Stimulated activated CD4-positive, alpha-beta T cell treated with anti-CD3 and anti-CD28 coated beads, TNF-alpha, amount 100 ng/mL, for 1 hour (primary cell): ENCODE results near the gene GIPR.
"Not testable (repeated sequence)": the region's sequence is repeated elsewhere in the genome, so short reads cannot be mapped to it uniquely, and the experiment has no call there.

ENCODE experiments used
- DNase-seq, 3 donors: peaks; one replicate each; pipeline ENCODE4 v3.0.0-alpha.2; 2020; ENCODE audit warnings: low read depth in 3 of 3, low spot score in 1 of 3

The GIPR gene

DNA sequence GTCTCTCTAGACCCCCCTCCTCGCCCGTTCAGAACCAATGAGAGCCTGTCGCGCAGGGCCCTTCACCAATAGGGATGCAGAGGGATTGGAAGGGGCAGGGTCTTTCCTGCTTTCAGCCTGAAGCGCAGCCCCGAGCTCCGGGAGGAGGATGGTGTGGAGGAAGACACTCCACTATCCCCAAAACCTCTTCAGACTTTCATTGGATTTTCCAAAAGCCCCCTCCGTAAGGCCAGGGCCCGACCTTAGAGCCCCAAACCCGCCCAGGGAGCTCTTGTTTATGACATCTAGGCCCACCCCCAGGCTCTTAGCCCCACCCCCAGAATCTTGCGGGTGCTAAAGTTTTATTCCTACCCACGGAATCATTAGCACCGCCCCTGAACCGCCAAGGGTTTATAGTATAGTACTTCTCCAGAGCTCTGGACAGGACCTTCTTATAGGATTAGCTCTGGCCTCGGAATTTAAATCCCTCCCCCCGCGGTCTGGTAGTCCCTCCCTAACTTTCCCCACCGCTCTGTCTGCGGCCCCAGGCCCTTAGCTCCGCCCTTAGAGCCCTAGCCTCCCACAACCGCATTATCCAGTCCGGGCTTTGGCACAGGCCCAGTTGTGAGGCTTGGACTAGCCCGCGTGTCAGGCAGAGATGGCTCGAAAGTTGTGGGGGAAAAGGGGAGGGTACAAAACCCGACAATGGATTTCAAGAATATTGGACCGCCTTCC lies 22.2 kb upstream of the GIPR start:
- peak in 1 of 3 donors; percentile 58 for DNase-seq

DNA sequence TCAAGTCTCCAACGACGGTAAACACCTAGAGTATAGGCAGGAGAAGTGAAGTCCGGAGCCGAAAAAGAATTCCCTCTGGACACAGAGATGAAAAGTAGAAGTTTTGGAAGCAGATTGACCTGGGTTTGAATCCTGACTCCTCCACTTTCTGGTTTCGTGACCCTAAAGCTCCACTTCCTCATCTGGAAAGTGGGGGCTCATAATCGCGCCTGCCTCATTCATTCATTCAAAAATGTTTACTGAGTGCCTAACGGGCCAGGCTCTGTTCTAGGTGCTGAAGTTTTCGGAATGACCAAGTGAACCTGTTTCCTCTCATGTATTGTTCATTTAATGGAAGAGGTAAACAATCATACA lies 21.7 kb upstream of the GIPR start:
- no peak for DNase-seq

DNA sequence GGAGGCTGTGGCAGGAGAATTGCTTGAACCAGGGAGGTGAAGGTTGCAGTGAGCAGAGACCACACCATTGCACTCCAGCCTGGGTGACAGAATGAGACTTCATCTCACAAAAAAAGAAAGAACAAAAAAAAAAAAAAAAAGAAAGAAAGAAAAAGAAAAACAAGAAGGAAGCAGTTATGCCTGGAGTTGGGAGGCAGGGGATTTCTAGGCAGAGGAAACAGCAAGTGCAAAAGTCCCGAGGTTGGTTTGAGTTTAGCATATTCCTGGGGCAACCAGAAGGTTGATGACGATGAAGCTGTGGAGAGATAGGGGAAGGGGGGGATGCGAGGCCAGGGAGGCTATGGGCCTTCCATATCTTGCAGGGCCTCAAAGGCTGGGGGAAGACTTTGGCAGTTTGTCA lies 17.3 kb upstream of the GIPR start:
- no peak for DNase-seq

DNA sequence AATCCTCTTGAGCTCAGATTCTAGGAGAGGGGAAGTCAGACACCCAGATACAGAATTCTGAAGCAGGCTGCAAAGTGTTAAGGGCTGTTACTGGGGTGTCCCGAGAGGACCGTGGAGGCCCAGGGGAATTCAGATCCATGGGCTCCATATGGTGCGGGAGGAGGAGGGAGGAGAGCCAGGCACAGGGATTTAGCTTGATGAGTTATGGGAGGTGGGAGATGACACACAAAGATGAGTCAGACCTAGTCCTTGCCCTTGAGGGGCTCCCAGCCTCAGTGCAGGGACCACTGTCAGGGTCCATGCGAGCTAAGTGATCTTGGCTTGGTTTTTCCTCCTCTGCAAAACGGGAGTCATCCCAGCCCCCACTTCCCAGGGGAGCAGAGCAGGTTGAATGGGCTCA lies 14.4 kb upstream of the GIPR start:
- no peak for DNase-seq

DNA sequence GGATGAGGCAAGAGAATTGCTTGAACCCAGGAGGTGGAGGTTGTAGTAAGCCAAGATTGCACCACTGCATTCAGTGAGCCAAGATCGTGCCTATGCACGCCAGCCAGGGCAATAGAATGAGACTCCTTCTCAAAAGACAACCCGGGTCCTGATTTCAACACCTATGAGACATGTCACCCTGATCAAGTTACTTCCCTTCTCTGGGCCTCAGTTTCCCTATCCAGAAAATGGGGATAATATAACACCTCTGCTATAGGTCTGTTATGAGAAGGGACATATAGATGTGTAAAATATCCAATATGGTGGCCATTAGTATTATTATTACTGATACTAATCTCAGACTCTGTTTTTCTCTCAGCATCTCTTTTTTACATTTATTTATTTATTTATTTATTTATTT lies 12.9 kb upstream of the GIPR start:
- DNase-seq = no peak

DNA sequence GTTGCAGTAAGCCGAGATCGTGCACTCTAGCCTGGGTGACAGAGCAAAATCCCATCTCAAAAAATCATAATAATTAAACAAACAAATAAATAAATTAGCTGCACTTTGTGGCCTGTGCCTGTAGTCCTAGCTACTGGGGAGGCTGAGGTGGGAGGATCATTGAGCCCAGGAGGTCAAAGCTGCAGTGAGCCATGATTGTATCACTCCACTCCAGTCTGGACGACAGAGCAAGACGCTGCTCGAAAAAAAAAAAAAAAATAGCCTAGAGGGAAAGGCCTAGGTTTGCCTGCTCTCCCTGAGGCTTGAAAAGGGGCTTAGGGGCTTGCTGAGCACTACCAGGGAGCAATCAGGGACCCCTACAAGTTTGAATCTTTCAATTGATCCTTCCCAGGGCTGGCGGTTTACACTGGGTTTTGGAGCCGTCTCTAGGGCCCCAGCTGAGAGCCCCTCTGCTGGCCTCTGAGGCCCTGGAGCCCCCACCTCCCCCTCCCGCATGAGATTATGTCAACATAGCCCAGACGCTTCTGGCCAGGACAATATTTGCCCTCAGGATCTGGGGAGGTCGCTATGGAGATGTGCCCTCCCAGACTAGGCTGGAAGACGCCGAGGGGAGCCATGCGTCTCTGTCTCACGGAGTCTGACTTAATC lies 10.4 kb upstream of the GIPR start:
- no peak for DNase-seq

DNA sequence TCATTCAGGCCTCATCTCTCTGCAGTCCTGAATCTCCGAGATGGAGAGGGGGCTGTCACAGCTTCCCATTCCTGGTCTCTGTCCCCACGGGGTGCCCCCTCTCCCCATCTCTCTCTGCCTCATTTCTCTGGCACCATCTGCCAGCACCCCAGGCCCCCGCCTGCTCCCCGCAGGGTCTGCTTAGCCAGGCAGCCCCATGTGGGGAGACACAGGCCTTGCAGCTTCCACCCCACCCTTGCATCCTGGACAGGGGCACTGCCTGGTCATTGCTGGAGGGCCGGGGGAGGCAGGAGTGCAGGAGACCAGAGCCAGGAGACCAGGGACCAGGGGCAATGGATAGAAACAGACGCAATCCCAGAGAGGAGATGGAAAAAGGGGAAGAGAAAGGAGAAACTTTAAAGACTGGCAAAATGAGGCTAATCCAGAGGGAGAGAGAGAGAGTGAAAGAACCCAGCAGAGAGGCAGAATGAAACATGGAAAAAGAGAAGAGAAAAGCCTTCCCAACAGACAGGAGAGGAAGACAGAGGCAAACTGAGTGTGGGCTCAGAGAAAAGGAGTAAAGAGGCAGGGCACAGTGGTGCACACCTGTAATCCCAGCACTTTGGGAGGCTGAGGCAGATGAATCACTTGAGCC lies 8.8 kb upstream of the GIPR start:
- no peak for DNase-seq

DNA sequence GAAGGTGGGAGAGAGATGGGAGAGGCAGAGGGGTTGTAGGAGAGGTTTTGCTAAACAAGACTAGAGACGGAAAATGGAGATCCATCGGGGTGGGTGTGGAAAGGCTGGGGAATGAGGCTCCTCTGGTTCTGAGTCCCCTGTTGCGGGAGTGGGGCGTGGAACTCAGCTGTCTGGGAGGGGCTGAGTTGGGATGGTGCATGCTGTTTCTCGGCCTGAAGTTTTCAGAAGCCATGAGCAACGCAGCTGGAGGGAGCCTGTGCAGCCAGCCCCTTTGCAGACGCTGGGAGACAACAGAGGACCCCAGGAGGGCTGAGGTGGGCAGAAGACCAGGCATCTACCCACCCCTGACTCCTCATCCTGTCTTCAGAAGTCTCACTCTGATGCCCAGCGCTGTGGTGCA lies 7.4 kb upstream of the GIPR start:
- no peak for DNase-seq

DNA sequence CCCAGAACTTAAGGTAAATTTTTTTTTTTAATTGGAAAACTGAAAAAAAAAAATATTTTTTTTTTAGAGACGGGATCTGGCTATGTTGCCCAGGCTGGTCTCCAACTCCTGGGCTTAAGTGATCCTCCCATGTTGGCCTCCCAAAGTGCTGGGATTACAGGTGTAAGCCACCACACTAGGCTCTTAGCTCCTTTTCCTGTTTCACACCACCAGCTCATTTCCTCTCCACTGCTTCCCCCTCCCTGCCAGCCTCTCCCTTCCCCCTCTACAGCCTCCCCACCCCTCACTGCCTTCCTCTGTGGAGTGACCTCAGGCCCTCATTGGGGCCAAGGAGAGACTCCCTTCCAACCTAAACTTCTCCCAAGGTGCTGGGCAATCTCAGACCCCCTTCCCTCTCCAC lies 4.2 kb upstream of the GIPR start:
- no peak for DNase-seq

DNA sequence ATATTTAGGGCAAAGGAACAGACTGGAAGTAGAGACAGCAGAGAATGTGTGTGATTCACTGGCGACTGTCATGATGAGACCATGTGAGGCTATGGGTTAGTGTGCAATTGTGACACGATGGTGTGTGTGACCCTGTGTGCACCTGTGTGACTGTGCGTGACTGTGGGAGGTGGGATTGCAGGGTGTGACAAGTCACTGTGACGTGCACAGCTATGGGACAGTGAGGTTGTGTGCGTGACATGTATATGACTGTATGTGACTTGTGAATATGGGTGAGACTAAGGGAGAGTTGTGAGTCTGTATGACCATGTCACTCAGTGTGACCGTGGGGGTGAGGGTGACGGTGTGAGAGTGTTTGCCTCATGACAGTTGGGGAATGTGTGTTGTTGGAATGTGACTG lies 3.4 kb upstream of the GIPR start:
- no peak for DNase-seq

DNA sequence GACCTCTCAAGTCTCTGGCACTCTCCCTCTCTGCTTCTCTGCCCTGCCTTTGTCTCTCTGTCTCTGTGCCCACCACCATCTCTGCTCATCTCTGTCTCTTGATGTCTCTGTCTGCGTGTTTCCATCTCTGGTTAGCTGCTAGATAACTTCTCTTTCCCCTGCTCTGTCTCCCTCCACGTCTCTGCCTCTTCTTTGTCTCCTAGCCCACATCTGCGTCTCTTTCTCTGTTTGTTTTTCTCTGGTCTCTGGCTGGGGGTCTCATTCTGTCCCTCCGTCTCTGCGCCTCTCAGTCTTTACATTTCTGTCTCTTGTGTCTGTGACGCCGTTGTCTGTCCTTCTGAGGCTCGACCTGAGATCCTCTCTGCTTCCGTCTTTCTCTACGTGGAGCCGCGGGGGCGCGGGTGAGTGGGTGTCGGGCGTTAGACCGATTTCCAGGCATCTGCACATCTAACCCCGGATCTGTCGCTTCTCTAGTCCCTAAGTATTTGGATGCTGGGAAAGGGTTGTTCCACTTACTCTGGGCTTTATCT lies 386 bp downstream of the GIPR start:
- no peak for DNase-seq

DNA sequence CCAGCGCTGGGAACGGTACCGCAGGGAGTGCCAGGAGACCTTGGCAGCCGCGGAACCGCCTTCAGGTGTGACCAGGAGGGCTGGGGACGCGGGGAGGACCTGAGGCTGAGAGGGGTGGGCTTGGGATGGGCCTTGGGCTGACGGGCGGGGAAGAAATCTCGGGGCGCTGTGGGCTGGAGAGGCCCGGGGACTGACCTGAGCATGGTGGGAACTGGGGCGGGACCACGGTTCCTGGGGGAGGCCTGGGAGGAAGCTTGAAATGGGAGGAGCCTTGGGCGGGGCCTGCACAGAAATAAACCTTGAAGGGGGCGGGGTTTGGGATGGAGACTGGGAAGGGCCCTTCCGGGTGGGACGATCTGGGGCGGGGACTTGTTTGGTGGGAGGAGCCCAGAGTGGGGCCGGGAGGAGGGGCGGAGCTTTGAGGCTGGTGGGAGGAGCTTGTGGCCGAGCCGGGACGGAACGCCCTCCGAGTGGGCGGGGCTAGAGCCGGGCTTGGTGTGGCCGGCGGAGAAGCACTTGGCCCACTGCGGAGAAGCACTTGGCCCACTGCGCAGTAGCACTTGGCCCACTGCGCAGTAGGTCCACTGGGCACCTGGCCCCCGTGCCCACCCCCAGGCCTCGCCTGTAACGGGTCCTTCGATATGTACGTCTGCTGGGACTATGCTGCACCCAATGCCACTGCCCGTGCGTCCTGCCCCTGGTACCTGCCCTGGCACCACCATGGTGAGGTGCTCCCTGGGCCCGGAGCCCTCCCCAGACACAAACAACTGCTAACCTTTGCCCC lies 2.8 kb downstream of the GIPR start:
- no peak for DNase-seq

DNA sequence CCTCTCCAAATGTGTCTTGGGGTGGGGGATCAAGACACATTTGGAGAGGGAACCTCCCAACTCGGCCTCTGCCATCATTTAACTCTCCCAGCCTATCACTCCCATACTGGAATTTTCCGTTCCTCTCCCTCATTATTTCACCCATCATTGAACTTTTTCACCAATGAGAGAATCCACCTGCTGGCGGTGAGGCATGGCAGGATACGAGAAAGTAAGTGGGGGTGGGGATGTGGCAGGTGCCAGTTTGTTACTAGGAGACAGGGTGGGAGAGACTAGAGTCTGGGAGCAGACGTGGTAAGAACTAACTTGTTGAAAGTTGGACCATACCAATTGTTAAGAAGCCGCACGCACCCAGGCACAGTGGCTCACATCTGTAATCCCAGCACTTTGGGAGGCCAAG lies 6.9 kb downstream of the GIPR start:
- no peak for DNase-seq

DNA sequence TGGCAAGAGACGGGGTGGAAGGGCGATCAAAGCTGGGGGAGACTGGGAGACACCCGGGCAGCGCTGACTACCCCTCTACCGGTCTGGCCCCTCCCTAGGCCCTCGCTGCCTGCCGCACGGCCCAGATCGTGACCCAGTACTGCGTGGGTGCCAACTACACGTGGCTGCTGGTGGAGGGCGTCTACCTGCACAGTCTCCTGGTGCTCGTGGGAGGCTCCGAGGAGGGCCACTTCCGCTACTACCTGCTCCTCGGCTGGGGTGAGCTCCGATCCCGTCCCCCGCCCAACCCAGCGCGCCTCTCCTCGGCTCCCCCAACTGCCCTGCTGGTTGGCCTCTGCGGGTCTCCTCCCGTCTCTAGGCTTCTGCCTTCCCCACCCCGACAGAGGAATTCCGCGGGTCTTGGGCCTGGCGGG lies 8.8 kb downstream of the GIPR start:
- peak in 1 of 3 donors; percentile 31 for DNase-seq

DNA sequence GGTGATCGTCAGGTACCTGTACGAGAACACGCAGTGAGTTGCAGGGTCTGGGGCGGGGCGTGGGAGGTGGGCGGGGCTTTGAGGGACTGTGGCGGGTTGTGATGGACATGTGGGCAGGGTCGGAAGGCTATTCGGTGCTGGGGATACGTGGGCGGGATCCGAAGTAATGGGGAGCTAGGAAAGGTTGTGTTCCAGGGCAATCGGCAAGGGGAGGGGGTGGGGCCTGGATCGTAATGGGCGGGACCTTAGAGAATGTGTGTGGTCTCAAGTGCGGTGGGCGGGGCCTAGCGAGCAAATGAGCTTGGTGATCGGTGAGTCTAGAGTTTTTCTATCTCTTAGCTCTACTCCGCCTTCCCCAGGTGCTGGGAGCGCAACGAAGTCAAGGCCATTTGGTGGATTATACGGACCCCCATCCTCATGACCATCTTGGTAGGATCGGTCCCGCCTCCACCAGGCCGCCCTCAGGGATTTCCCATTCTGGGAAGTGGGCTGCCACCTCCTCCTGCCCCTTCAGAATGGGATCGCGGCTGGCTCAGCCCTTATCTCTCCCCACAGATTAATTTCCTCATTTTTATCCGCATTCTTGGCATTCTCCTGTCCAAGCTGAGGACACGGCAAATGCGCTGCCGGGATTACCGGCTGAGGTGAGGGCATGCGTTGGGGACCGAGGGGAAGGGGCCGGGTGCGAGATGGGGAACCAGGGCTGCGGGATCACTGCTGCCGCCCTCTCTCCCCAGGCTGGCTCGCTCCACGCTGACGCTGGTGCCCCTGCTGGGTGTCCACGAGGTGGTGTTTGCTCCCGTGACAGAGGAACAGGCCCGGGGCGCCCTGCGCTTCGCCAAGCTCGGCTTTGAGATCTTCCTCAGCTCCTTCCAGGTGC lies 9.6 kb downstream of the GIPR start:
- peak; percentile 45 to 74 (median 51) for DNase-seq

DNA sequence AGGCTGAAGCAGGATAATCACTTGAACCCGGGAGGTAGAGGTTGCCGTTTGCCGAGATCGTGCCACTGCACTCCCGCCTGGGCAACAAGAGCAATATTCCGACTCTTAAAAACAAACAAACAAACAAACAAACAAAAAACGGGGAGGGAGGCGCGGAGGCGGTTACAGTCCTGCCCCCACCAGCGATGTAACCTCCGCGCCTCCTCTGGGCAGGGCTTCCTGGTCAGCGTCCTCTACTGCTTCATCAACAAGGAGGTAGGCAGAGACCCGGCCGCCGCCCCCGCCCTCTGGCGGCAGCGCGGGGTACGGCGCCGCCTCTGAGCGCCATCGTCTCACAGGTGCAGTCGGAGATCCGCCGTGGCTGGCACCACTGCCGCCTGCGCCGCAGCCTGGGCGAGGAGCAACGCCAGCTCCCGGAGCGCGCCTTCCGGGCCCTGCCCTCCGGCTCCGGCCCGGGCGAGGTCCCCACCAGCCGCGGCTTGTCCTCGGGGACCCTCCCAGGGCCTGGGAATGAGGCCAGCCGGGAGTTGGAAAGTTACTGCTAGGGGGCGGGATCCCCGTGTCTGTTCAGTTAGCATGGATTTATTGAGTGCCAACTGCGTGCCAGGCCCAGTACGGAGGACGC lies 13.5 kb downstream of the GIPR start:
- peak; percentile 60 to 83 (median 77) for DNase-seq

DNA sequence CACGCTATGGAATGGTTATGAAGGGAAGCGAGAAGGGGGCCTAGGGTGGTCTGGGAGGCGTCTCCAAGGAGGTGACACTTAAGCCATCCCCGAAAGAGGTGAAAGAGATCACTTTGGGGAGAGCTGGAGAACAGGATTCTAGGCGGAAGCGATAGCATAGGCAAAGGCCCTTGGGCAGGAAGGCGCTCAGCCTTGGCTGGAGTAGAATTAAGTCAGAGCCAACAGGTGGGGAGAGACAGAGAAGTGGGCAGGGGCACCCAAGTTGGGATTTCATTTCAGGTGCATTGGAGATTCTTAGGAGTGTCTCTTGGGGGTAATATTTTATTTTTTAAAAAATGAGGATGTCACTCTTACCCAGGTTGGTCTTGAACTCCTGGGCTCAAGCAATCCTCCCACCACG lies 14.1 kb downstream of the GIPR start:
- no peak for DNase-seq

DNA sequence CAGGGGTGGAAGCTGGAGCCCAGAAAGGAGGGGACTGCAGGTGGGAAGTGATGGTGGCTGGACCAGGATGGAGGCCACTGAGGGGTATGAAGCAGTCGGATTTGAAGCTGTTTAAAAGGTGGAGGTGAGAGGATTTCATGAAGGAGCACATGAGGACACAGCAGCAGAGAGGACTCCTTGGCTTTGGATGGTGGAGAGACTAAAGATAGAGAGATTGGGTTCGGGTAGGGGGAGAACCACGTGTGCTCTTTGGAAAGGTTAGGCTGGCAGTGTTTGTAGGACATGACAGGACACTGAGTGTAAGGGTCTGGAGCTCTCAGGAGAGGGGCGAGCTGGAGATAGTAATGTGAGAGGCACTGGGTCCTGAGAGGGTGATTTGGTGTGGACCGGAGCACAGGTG lies 14.9 kb downstream of the GIPR start:
- no peak for DNase-seq

DNA sequence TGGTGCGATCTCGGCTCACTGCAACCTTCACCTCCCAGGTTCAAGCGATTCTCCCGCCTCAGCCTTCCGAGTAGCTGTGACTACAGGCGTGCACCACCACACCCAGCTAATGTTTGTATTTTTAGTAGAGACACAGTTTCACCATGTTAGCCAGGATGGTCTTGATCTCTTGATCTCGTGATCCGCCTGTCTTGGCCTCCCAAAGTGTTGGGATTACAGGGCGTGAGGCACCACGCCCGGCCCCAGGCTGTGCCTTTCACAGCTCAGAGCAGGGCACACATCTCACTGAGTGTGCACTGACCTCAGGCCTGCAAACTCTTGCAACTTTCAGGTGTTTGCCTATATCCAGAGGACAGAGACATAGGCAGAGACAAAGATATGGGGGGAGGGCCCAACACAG lies 17.0 kb downstream of the GIPR start:
- DNase-seq = not testable (repeated sequence)

DNA sequence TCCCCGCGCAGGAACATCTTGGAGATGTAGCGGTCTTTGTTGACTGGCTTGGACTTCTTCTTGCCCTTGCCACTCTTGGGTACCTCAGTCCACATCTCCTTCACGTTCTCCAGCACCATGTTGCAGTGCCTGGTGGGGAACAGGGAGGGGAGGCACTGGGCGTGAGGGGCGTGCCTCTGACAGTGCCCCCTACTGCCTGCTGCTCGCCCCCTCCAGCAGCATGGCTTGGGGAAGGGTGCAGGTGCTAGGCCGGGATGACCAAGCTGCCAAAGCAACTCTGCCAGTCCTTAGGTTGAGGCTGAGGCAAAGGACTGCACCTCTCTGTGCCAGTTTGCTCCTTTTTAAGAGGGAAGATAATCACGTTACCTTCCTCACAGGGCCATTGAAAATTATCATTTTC lies 19.6 kb downstream of the GIPR start:
- no peak for DNase-seq
